GM23338 (cell line): Measurements from ENCODE around the gene MACO1. TPM values are rescaled to one million over a fixed set of nuclear protein-coding genes. Genes with fewer than 3 reads are reported as not detected.

Experiments used
- ATAC-seq: fragments of 200-7000 bp; cut with Tn5 transposase; 3 replicates; pipeline ENCODE4 v1.9.1; 2020
- DNase-seq: peaks from one replicate; pipeline ENCODE4 v3.0.0-alpha.2; 2015; ENCODE audit warnings: low spot score
- H2AFZ ChIP-seq: fragments of 200-600 bp; sonication (generic); 2 replicates; pipeline ENCODE4 v1.8.0; 2016; ENCODE audit warnings: antibody characterized with exemption, mild to moderate bottlenecking, moderate library complexity
- H3F3A ChIP-seq: fragments of 200-600 bp; sonication (generic); replicated peaks from 2 replicates; pipeline ENCODE4 v1.8.0; 2017; ENCODE audit warnings: antibody characterized with exemption, mixed run types, low read depth
- H3K27ac ChIP-seq: fragments of 200-600 bp; sonication (generic); 2 replicates; pipeline ENCODE4 v1.6.1; 2016; ENCODE audit warnings: low read depth
- H3K27me3 ChIP-seq: fragments of 200-600 bp; sonication (generic); 2 replicates; pipeline ENCODE4 v1.8.0; 2016; ENCODE audit warnings: mild to moderate bottlenecking, mixed run types, moderate library complexity; ENCODE audit not compliant: insufficient read depth
- H3K36me3 ChIP-seq: fragments of 200-600 bp; sonication (generic); 2 replicates; pipeline ENCODE4 v1.8.0; 2016; ENCODE audit warnings: mild to moderate bottlenecking; ENCODE audit not compliant: insufficient read depth
- H3K4me1 ChIP-seq: fragments of 200-600 bp; sonication (generic); 2 replicates; pipeline ENCODE4 v1.8.0; 2016; ENCODE audit warnings: mild to moderate bottlenecking, moderate library complexity; ENCODE audit not compliant: insufficient read depth
- H3K4me2 ChIP-seq: fragments of 200-600 bp; sonication (generic); 2 replicates; pipeline ENCODE4 v1.7.1; 2017; ENCODE audit warnings: mixed run types
- H3K4me3 ChIP-seq: fragments of 200-600 bp; sonication (generic); 2 replicates; pipeline ENCODE4 v1.6.1; 2016; ENCODE audit warnings: mixed run types
- H3K79me2 ChIP-seq: fragments of 200-600 bp; sonication (generic); replicated peaks from 2 replicates; pipeline ENCODE4 v1.8.0; 2017; ENCODE audit warnings: mild to moderate bottlenecking; ENCODE audit not compliant: insufficient read depth
- H3K9me2 ChIP-seq: fragments of 200-600 bp; sonication (generic); 2 replicates; pipeline ENCODE4 v1.8.0; 2017; ENCODE audit not compliant: insufficient read depth
- H4K20me1 ChIP-seq: fragments of 200-600 bp; sonication (generic); replicated peaks from 2 replicates; pipeline ENCODE4 v1.8.0; 2017; ENCODE audit warnings: mild to moderate bottlenecking; ENCODE audit not compliant: insufficient read depth
- H3K27ac Mint-ChIP-seq: 2 replicates; pipeline ENCODE4 v1.8.0; 2020; ENCODE audit warnings: inconsistent platforms, mild to moderate bottlenecking, moderate library complexity, mixed read lengths
- H3K27me3 Mint-ChIP-seq: 3 replicates; pipeline ENCODE4 v1.8.0; 2022; ENCODE audit warnings: low read depth, mild to moderate bottlenecking, moderate library complexity, mixed read lengths, inconsistent platforms; ENCODE audit not compliant: insufficient read depth, poor library complexity
- H3K36me3 Mint-ChIP-seq: 3 replicates; pipeline ENCODE4 v1.8.0; 2021; ENCODE audit warnings: low read depth, mild to moderate bottlenecking, inconsistent platforms, moderate library complexity, mixed read lengths
- H3K4me1 Mint-ChIP-seq: 3 replicates; pipeline ENCODE4 v1.8.0; 2020; ENCODE audit warnings: mild to moderate bottlenecking, inconsistent platforms, mixed read lengths
- H3K4me3 Mint-ChIP-seq: 3 replicates; pipeline ENCODE4 v1.8.0; 2021; ENCODE audit warnings: moderate library complexity, mild to moderate bottlenecking, inconsistent platforms, mixed read lengths
- H3K9me3 Mint-ChIP-seq: 3 replicates; pipeline ENCODE4 v1.8.0; 2020; ENCODE audit warnings: moderate library complexity, mild to moderate bottlenecking, inconsistent platforms, mixed read lengths
- CREB1 ChIP-seq: fragments of 250-450 bp; sonication (Bioruptor Pico); IDR thresholded peaks from 2 replicates; pipeline ENCODE4 v1.5.0; 2020; ENCODE audit warnings: low read depth, mild to moderate bottlenecking, moderate library complexity
- CTCF ChIP-seq, 2 experiments: fragments of 200-600 bp in 1 of 2; sonication (generic) in 1 of 2; conservative IDR thresholded peaks; 2 replicates each; pipeline versions ENCODE4 v1.5.1 to v1.6.1; 2016 to 2017; ENCODE audit warnings: antibody characterized with exemption in 2 of 2, low read depth in 2 of 2, mild to moderate bottlenecking in 2 of 2, moderate library complexity in 1 of 2
- EZH2 ChIP-seq: fragments of 200-600 bp; sonication (generic); IDR thresholded peaks from one replicate; pipeline ENCODE4 v1.8.0; 2017; ENCODE audit warnings: antibody characterized with exemption, mild to moderate bottlenecking, low read depth; ENCODE audit not compliant: unreplicated experiment
- EZH2phosphoT487 ChIP-seq: fragments of 200-600 bp; sonication (generic); IDR thresholded peaks from one replicate; pipeline ENCODE4 v1.8.1; 2018; ENCODE audit warnings: antibody characterized with exemption; ENCODE audit not compliant: unreplicated experiment
- JUNB ChIP-seq: IDR thresholded peaks from one replicate; pipeline ENCODE4 v1.6.1; 2016; ENCODE audit warnings: antibody characterized with exemption; ENCODE audit not compliant: unreplicated experiment
- NANOG ChIP-seq: IDR thresholded peaks from 2 replicates; pipeline ENCODE4 v1.6.1; 2016; ENCODE audit warnings: antibody characterized with exemption, borderline replicate concordance
- POLR2AphosphoS5 ChIP-seq: IDR thresholded peaks from 2 replicates; pipeline ENCODE4 v1.6.1; 2016; ENCODE audit warnings: antibody characterized with exemption, low read depth
- REST ChIP-seq: IDR thresholded peaks from one replicate; pipeline ENCODE4 v1.6.1; 2018; ENCODE audit warnings: antibody characterized with exemption; ENCODE audit not compliant: unreplicated experiment
- STAT1 ChIP-seq: IDR thresholded peaks from one replicate; pipeline ENCODE4 v1.6.1; 2016; ENCODE audit warnings: antibody characterized with exemption; ENCODE audit not compliant: unreplicated experiment
- ZNF114 ChIP-seq: fragments of 250-450 bp; sonication (Bioruptor Pico); IDR thresholded peaks from 2 replicates; pipeline ENCODE4 v1.5.0; 2020; ENCODE audit warnings: mild to moderate bottlenecking, moderate library complexity
- ZNF331 ChIP-seq: fragments of 250-450 bp; sonication (Bioruptor Pico); IDR thresholded peaks from 2 replicates; pipeline ENCODE4 v1.5.0; 2020; ENCODE audit warnings: low read depth, mild to moderate bottlenecking, moderate library complexity
- polyA plus RNA-seq: library from polyadenylated mRNA; unstranded; fragments of >200 nt; fragmentation: Nextera tagmentation; extraction: Ambion mirVana; gene quantifications from 2 replicates; pipeline ENCODE4 v1.2.1, GENCODE V29; 2016
- total RNA-seq: library from RNA; depleted of rRNA; stranded (reverse); fragments of >200 nt; shearing (Covaris generic); gene quantifications from 2 replicates; pipeline ENCODE4 v1.2.3, GENCODE V29; 2014
- TF ChIP-seq, protein P1 (sequence below): fragments of 250-450 bp; sonication (Bioruptor Pico); IDR thresholded peaks from 2 replicates; pipeline ENCODE4 v1.5.0; 2020; ENCODE audit warnings: mild to moderate bottlenecking, moderate library complexity
- TF ChIP-seq, protein P2 (sequence below): IDR thresholded peaks from 2 replicates; pipeline ENCODE4 v1.6.1; 2016; ENCODE audit warnings: antibody characterized with exemption

MACO1 gene
- total and polyA plus RNA-seq, 2 experiments from 2014 or later: 9.8 to 10.6 TPM

GRCh38 chr1:25439287-25439686 is 8.6 kb downstream of the MACO1 start:
- H3K27me3 Mint-ChIP-seq: no peaks in the 10 kb centered on the region
- H3K79me2 ChIP-seq: peaks cover 45% of the 10 kb centered on the region
- H4K20me1 ChIP-seq: peaks cover 19% of the 10 kb centered on the region
- H3K4me3 Mint-ChIP-seq: no peak overlapping the region
- no peak overlapping the region for H3K27ac Mint-ChIP-seq
- H3F3A ChIP-seq: no peaks in the 10 kb centered on the region
- ATAC-seq (no peak), DNase-seq (no peak)
- H3K4me1 ChIP-seq: no peaks in the 10 kb centered on the region
- H3K9me2 ChIP-seq: no peaks in the 10 kb centered on the region
- H3K27ac ChIP-seq: no peak overlapping the region
- H2AFZ ChIP-seq: no peak overlapping the region
- TF ChIP-seq JUNB: no peak
- no peak for TF ChIP-seq CREB1 (CRISPR knock-in tag)
- TF ChIP-seq STAT1: no peak
- no peak for TF ChIP-seq POLR2AphosphoS5
- TF ChIP-seq REST: no peak
- no peak for TF ChIP-seq CTCF (conservative IDR thresholded peaks at IDR 0.05; ENCODE audit: low read depth in 2 of 2)
- TF ChIP-seq, protein P1, sequence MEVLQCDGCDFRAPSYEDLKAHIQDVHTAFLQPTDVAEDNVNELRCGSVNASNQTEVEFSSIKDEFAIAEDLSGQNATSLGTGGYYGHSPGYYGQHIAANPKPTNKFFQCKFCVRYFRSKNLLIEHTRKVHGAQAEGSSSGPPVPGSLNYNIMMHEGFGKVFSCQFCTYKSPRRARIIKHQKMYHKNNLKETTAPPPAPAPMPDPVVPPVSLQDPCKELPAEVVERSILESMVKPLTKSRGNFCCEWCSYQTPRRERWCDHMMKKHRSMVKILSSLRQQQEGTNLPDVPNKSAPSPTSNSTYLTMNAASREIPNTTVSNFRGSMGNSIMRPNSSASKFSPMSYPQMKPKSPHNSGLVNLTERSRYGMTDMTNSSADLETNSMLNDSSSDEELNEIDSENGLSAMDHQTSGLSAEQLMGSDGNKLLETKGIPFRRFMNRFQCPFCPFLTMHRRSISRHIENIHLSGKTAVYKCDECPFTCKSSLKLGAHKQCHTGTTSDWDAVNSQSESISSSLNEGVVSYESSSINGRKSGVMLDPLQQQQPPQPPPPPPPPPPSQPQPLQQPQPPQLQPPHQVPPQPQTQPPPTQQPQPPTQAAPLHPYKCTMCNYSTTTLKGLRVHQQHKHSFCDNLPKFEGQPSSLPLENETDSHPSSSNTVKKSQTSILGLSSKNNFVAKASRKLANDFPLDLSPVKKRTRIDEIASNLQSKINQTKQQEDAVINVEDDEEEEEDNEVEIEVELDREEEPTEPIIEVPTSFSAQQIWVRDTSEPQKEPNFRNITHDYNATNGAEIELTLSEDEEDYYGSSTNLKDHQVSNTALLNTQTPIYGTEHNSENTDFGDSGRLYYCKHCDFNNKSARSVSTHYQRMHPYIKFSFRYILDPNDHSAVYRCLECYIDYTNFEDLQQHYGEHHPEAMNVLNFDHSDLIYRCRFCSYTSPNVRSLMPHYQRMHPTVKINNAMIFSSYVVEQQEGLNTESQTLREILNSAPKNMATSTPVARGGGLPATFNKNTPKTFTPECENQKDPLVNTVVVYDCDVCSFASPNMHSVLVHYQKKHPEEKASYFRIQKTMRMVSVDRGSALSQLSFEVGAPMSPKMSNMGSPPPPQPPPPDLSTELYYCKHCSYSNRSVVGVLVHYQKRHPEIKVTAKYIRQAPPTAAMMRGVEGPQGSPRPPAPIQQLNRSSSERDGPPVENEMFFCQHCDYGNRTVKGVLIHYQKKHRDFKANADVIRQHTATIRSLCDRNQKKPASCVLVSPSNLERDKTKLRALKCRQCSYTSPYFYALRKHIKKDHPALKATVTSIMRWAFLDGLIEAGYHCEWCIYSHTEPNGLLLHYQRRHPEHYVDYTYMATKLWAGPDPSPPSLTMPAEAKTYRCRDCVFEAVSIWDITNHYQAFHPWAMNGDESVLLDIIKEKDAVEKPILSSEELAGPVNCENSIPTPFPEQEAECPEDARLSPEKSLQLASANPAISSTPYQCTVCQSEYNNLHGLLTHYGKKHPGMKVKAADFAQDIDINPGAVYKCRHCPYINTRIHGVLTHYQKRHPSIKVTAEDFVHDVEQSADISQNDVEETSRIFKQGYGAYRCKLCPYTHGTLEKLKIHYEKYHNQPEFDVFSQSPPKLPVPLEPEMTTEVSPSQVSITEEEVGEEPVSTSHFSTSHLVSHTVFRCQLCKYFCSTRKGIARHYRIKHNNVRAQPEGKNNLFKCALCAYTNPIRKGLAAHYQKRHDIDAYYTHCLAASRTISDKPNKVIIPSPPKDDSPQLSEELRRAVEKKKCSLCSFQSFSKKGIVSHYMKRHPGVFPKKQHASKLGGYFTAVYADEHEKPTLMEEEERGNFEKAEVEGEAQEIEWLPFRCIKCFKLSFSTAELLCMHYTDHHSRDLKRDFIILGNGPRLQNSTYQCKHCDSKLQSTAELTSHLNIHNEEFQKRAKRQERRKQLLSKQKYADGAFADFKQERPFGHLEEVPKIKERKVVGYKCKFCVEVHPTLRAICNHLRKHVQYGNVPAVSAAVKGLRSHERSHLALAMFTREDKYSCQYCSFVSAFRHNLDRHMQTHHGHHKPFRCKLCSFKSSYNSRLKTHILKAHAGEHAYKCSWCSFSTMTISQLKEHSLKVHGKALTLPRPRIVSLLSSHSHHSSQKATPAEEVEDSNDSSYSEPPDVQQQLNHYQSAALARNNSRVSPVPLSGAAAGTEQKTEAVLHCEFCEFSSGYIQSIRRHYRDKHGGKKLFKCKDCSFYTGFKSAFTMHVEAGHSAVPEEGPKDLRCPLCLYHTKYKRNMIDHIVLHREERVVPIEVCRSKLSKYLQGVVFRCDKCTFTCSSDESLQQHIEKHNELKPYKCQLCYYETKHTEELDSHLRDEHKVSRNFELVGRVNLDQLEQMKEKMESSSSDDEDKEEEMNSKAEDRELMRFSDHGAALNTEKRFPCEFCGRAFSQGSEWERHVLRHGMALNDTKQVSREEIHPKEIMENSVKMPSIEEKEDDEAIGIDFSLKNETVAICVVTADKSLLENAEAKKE (CRISPR knock-in tag): no peak
- TF ChIP-seq NANOG: no peak
- no peak for TF ChIP-seq EZH2
- no peak for TF ChIP-seq ZNF114 (CRISPR knock-in tag)
- TF ChIP-seq, protein P2, sequence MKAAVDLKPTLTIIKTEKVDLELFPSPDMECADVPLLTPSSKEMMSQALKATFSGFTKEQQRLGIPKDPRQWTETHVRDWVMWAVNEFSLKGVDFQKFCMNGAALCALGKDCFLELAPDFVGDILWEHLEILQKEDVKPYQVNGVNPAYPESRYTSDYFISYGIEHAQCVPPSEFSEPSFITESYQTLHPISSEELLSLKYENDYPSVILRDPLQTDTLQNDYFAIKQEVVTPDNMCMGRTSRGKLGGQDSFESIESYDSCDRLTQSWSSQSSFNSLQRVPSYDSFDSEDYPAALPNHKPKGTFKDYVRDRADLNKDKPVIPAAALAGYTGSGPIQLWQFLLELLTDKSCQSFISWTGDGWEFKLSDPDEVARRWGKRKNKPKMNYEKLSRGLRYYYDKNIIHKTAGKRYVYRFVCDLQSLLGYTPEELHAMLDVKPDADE: no peak
- TF ChIP-seq ZNF331 (CRISPR knock-in tag): no peak
- no peak for TF ChIP-seq EZH2phosphoT487
- no peaks in the 10 kb centered on the region for H3K36me3 Mint-ChIP-seq
- H3K4me3 ChIP-seq: no peak overlapping the region
- H3K4me1 Mint-ChIP-seq: no peaks in the 10 kb centered on the region
- H3K4me2 ChIP-seq: no peak overlapping the region
- no peaks in the 10 kb centered on the region for H3K27me3 ChIP-seq
- no peaks in the 10 kb centered on the region for H3K9me3 Mint-ChIP-seq
- no peaks in the 10 kb centered on the region for H3K36me3 ChIP-seq
